ENCODE measurements around the gene GPRIN2.
"Not testable (repeated sequence)": the region's sequence is repeated elsewhere in the genome, so short reads cannot be mapped to it uniquely, and the experiment has no call there.

GPRIN2 gene

GRCh38 chr10:46556515-46557318 is at the start of gene GPRIN2:
Gene GPRIN2 (minus strand): TSS chr10:46556658. CDS start chr10:46550736, 5,922 bp downstream.
- DNase-seq (ENCODE audit: low read depth), result no peak
- TF ChIP-seq CTCF (IDR thresholded peaks at IDR 0.05; ENCODE audit: insufficient read depth, low read depth, low read length, missing control alignments), result no peak
- peak within 1 kb of the TSS; percentile 52 for H3K4me3 ChIP-seq (ENCODE audit: low read length)

GRCh38 chr10:46600516-46600915 is 44.1 kb upstream of the GPRIN2 start:
- not testable (repeated sequence) for DNase-seq (ENCODE audit: low read depth); H3K4me3 ChIP-seq (ENCODE audit: low read length)

- not testable (repeated sequence) for DNase-seq (ENCODE audit: low read depth)
- H3K4me3 ChIP-seq (ENCODE audit: low read length), result peak overlapping the region; percentile 34
Measured at GRCh38 chr10:46597616-46598246, 41.3 kb upstream of the GPRIN2 start.

- H3K4me3 ChIP-seq (ENCODE audit: low read length), result not testable (repeated sequence)
- DNase-seq (ENCODE audit: low read depth), result peak; percentile 31
Measured at GRCh38 chr10:46596570-46596969, 40.1 kb upstream of the GPRIN2 start.

- not testable (repeated sequence) for H3K4me3 ChIP-seq (ENCODE audit: low read length); DNase-seq (ENCODE audit: low read depth)
Measured at GRCh38 chr10:46594453-46595063, 38.1 kb upstream of the GPRIN2 start.

GRCh38 chr10:46593307-46593706 is 36.8 kb upstream of the GPRIN2 start:
- not testable (repeated sequence) for H3K4me3 ChIP-seq (ENCODE audit: low read length); DNase-seq (ENCODE audit: low read depth)

GRCh38 chr10:46591053-46591452 is 34.6 kb upstream of the GPRIN2 start:
- not testable (repeated sequence) for H3K4me3 ChIP-seq (ENCODE audit: low read length); DNase-seq (ENCODE audit: low read depth)

GRCh38 chr10:46589589-46589988 is 33.1 kb upstream of the GPRIN2 start:
- H3K4me3 ChIP-seq (ENCODE audit: low read length); DNase-seq (ENCODE audit: low read depth): not testable (repeated sequence)

- H3K4me3 ChIP-seq (ENCODE audit: low read length); DNase-seq (ENCODE audit: low read depth): not testable (repeated sequence)
Measured at GRCh38 chr10:46588221-46588620, 31.8 kb upstream of the GPRIN2 start.

- H3K4me3 ChIP-seq (ENCODE audit: low read length); DNase-seq (ENCODE audit: low read depth): not testable (repeated sequence)
Measured at GRCh38 chr10:46587546-46587945, 31.1 kb upstream of the GPRIN2 start.

- DNase-seq (ENCODE audit: low read depth); H3K4me3 ChIP-seq (ENCODE audit: low read length): not testable (repeated sequence)
Measured at GRCh38 chr10:46585246-46585645, 28.8 kb upstream of the GPRIN2 start.

GRCh38 chr10:46584196-46584595 is 27.7 kb upstream of the GPRIN2 start:
- not testable (repeated sequence) for H3K4me3 ChIP-seq (ENCODE audit: low read length); DNase-seq (ENCODE audit: low read depth)

- not testable (repeated sequence) for DNase-seq (ENCODE audit: low read depth); H3K4me3 ChIP-seq (ENCODE audit: low read length)
Measured at GRCh38 chr10:46582568-46582967, 26.1 kb upstream of the GPRIN2 start.

- not testable (repeated sequence) for DNase-seq (ENCODE audit: low read depth); H3K4me3 ChIP-seq (ENCODE audit: low read length)
Measured at GRCh38 chr10:46581997-46582396, 25.5 kb upstream of the GPRIN2 start.

- H3K4me3 ChIP-seq (ENCODE audit: low read length); DNase-seq (ENCODE audit: low read depth): not testable (repeated sequence)
Measured at GRCh38 chr10:46579378-46579777, 22.9 kb upstream of the GPRIN2 start.

GRCh38 chr10:46578474-46579178 is 22.2 kb upstream of the GPRIN2 start, which contains the start of gene SYT15:
Gene SYT15 (plus strand): TSS chr10:46579128. CDS start chr10:46579169, 41 bp downstream.
- not testable (repeated sequence) for H3K4me3 ChIP-seq (ENCODE audit: low read length)

GRCh38 chr10:46577624-46578473 is 21.4 kb upstream of the GPRIN2 start:
- not testable (repeated sequence) for DNase-seq (ENCODE audit: low read depth)

More at GRCh38 chr10:46578474-46579178, 22.2 kb upstream of the GPRIN2 start, which contains the start of gene SYT15:
- DNase-seq (ENCODE audit: low read depth), result not testable (repeated sequence)

More at GRCh38 chr10:46577624-46578473, 21.4 kb upstream of the GPRIN2 start:
- H3K4me3 ChIP-seq (ENCODE audit: low read length), result not testable (repeated sequence)
